Fibroblast of skin of scalp (primary cell): ENCODE measurements around the gene IL4R.
A peak's percentile ranks its signal among the peaks of the same experiment; 100 is the strongest.

Experiments
- DNase-seq: peaks from one replicate; pipeline ENCODE4 v3.0.0-alpha.2; 2013

The IL4R gene

DNA sequence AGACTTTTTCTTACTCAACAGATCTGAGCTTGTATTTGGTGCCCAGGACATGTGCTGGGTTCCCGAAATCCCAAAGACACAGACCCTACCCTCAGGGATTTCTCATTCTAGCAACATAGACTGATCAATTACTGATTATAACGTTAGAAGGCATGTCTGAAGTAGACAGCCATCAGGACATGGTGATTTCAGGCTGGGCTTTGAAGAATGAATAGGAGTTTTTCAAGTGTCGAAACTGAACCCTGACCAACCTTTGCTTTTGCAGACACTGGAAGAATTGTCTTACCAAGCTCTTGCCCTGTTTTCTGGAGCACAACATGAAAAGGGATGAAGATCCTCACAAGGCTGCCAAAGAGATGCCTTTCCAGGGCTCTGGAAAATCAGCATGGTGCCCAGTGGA is 48.2 kb downstream of the IL4R start:
- DNase-seq, result no peak

DNA sequence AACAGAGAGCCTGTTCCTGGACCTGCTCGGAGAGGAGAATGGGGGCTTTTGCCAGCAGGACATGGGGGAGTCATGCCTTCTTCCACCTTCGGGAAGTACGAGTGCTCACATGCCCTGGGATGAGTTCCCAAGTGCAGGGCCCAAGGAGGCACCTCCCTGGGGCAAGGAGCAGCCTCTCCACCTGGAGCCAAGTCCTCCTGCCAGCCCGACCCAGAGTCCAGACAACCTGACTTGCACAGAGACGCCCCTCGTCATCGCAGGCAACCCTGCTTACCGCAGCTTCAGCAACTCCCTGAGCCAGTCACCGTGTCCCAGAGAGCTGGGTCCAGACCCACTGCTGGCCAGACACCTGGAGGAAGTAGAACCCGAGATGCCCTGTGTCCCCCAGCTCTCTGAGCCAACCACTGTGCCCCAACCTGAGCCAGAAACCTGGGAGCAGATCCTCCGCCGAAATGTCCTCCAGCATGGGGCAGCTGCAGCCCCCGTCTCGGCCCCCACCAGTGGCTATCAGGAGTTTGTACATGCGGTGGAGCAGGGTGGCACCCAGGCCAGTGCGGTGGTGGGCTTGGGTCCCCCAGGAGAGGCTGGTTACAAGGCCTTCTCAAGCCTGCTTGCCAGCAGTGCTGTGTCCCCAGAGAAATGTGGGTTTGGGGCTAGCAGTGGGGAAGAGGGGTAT is 48.9 kb downstream of the IL4R start:
- DNase-seq, result no peak

DNA sequence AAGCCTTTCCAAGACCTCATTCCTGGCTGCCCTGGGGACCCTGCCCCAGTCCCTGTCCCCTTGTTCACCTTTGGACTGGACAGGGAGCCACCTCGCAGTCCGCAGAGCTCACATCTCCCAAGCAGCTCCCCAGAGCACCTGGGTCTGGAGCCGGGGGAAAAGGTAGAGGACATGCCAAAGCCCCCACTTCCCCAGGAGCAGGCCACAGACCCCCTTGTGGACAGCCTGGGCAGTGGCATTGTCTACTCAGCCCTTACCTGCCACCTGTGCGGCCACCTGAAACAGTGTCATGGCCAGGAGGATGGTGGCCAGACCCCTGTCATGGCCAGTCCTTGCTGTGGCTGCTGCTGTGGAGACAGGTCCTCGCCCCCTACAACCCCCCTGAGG is 49.5 kb downstream of the IL4R start:
- no peak for DNase-seq

DNA sequence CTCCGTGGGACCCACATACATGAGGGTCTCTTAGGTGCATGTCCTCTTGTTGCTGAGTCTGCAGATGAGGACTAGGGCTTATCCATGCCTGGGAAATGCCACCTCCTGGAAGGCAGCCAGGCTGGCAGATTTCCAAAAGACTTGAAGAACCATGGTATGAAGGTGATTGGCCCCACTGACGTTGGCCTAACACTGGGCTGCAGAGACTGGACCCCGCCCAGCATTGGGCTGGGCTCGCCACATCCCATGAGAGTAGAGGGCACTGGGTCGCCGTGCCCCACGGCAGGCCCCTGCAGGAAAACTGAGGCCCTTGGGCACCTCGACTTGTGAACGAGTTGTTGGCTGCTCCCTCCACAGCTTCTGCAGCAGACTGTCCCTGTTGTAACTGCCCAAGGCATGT is 50.0 kb downstream of the IL4R start:
- no peak for DNase-seq

DNA sequence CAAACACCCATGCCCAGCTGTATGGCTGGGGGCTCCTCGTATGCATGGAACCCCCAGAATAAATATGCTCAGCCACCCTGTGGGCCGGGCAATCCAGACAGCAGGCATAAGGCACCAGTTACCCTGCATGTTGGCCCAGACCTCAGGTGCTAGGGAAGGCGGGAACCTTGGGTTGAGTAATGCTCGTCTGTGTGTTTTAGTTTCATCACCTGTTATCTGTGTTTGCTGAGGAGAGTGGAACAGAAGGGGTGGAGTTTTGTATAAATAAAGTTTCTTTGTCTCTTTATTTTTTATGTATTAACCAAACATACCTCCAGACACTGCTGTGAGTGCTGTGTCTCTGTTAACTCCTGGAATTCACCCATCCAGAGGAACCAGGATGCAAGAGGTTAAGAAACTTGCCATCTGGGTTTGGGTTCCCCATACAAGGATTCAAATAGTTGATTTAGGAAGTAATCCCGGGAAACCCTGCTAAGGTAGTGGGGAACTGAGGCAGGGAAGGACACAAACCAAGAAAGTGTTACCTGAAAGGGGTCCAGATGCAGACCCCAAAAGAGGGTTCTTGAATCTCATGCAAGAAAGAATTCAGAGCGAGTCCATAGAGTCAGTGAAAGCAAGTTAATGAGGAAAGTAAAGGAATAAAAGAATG is 50.8 kb downstream of the IL4R start:
- DNase-seq, result no peak

DNA sequence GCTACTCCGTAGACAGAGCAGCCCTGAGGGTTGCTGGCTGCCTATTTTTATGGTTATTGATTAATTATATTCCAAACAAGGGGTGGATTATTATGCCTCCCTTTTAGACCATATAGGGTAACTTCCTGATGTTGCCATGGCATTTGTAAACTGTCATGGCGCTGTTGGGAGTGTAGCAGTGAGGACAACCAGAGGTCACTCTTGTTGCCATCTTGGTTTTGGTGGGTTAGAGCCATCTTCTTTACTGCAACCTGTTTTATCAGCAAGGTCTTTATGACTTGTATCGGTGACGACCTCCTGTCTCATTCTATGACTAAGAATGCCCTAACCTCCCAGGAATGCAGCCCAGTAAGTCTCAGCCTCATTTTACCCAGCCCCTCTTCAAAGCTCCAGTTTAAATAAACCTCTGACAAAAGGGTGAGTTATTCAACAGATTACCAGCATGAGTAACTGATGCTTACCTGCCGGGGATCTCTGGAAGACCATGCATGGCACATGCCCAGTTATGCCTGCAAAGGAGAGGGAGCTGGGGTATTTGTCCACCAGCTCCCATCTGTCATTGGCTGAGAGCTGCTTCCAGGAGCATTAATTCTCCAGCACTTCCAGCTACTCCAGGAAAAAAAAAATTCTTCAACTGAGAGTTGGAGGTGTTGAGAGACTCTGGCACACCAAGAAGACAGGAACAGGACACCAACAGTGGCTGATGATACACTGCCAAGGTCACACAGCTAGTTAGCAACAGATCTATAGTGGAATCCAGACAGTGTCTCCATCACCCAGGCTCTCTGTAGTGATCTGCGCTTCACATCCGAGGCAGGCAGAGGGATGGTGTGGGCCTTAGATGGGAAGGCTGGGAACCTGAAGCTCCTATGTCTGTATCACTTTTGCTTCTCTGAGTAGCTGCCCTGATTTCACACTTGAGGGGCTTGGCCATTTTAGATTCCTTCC is 51.6 kb downstream of the IL4R start:
- peak; percentile 32 for DNase-seq

DNA sequence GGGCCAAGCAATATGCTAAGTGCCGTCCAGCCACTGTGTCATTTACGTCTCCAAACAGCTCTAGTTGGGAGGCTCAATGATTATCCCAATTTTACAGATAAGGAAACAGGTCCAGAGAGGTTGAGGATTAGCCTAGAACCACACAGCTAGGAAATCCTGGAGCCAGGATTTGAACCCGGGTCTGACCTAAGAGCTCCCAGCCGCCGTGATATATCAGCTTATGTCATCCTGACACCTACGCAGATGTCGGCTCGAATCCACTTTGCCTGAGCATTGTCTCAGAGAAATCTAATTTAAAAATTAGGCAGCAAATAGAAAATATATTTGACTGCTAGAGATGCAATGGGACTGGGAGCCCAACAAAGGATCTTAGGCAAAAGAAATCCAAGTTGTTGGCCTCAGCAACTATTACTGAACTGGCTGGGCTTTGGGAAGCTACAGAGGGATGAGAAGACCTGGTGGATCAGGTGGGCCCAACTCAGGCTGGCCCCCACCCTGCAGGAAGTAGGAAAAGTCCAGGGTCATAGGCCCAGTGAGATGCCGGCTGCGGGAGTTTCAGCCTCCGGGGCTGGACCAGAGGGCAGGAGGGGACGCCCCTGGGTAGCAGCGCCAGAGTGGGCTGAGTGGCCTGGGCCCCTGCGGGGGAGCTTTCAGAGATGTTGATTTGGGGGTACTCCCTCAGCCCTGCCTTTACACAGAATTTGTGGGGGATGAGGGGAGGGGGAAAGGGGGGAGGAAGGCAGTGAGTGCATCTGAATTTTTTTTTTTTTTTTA is 53.1 kb downstream of the IL4R start:
- DNase-seq, result no peak

DNA sequence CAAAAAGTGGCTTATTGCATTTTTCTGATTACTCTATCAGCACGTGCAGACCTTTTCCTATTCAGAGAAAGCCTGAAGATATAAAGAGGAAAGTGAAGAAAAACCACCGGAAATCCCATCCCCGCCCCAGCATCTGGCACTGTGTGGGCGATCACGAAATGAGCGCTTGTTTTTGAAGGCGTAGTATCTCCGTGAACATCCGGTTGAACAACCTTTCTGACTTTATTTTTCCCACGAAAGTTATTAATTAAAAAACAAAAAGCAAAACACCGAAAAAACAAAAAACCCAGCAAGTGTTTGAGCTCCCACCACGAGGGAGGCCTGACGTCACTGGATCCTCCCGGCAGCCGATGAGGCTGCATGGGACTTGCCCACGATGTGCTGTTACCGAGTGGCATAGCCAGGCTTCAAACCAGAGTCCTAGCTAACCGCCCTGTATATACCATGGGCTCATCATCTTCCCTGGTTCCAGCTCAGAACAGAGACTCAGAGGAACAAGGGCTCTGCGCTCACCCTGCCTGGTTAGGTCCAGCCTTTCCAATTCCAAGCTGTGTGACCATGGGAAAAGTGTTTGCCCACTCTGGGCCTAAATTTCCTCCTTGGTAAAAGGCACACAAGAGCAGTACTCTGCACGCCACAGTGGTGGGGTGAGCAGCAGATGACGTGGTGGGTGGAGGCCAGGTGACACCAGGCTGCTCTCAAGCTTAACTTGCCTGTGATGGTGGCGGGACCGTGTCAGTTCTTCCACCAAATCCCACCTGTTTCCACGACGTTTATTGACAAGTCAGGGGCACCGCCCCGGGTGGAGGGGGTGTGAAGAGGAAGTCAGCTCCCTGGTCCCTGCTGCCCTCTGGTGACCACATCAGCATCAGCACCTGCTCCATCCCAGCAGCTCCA is 53.9 kb downstream of the IL4R start:
- DNase-seq, result peak; percentile 74

DNA sequence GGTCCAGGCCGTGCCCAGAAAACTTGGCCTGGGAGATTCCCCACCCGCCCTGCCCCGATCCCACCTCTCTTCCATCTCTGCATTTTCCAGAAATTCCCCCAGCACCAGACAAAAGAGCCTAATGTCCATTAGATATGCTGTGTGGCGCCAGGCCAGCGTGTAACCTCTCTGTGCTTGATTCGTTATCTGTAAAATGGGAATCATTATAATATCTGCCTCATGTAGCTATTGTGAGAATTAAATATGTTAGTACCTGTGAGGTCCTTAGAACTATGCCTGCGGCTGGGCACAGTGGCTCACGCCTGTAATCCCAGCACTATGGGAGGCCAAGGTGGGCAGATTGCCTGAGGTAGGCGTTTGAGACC is 54.6 kb downstream of the IL4R start:
- DNase-seq, result no peak

DNA sequence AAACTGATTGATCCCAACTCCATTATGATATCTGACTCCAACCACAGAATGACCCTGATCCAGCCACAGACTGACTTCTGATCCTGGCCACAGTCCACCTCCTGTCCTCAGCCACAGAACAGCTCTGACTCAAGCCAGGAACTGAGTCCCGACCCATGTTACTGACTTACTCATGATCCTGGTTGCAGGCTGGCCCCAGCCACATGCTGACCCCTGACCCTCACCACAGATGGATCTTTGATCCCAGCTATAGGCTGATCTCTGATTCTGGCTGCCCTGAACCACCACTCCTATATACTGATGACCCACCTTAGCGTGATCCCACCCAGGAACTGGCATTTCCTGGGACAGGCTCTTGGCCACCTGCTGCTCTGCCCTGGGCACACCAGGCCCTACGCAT is 56.0 kb downstream of the IL4R start:
- DNase-seq, result no peak

DNA sequence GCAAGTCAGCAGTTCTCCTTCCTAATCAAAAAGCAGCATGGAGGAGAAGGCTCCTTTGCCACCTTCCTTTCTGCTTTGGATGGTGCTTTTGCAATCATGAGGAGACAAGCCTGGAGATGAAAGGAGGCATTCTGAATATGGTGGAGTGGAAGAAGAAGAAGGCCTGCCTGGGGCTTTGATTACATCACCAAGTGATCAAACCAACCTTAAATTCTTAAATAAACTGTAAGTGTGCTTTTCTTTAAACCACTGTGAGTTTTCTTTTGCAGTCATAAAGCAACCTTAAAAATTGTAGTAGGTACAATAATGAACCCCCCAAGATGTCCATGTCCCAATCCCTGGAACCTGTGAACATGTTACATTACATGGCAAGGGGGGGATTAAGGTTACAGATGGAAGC is 56.5 kb downstream of the IL4R start:
- no peak for DNase-seq

DNA sequence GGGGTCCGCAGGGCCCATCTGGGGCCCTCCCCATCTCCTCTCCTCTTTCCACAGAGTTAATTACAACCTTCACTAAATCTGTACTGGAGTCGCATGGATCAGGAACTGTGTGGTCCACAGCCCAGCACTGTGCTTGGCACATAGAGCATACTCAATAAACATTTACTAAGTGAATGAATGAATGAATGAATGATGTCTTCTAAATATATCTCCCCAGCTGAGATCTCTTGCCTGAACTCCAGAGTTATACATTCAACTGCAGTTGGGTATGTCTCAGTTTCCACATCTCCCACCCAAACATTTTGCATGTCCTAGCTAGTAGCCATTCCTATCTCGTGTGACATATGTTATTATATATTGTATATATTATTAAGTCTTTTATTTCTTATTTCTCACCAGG is 59.5 kb downstream of the IL4R start:
- DNase-seq, result no peak

DNA sequence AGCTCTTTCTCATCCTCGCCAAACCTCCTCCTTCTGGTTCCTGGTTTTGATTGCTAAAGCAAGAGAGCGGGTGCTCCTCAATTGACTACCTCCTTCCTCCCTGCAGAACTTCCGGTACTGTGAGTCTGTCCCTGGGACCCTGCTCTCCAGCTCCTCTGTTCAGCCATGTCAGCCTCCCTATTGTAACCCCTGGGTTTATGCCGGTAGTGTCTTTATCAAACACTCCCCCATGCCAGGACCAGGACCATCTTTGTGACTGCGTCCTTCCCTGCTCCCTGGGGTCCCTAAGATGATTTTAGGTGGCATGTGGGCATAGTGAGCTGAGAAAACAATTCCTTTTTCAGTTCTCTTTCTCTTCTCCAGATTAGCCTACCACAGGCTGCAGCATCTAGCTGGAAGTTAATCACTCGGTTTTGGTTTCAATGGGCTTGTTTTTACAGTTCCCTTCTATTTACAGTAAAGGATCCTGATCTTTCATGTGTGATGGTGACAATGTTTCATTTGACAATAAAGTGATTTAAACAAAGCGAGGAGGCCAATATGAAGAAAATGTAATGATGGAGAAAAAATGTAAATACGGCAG is 60.5 kb downstream of the IL4R start:
- no peak for DNase-seq

DNA sequence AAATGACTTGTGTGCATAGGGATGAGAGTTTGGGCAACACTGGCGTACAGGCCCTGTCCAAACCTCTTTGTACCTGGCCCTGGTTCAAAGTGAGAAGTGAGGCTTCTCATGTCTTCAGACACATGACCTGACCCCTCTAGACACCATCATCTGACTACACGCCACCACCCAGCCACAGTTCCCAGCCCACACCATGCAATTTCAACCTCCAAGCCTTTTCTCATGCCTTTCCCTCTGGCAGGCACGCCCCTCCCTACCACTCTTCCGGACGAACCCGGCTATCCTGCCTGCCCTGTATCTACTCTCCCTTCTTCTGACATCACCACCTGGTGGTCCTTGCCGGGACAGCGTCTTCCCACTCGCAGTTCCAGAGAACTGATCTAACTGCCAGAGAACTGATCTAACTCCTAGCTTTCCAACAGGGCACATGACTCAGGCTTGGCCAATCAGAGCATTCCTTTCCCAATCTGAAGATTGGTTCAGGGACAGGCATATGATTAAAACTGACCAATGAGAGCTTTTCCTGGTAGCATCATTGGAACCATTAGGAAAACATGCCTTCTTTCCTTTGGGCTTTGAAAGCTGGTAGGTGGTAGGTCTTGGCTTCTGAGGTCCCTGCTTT is 61.1 kb downstream of the IL4R start:
- peak; percentile 79 for DNase-seq

DNA sequence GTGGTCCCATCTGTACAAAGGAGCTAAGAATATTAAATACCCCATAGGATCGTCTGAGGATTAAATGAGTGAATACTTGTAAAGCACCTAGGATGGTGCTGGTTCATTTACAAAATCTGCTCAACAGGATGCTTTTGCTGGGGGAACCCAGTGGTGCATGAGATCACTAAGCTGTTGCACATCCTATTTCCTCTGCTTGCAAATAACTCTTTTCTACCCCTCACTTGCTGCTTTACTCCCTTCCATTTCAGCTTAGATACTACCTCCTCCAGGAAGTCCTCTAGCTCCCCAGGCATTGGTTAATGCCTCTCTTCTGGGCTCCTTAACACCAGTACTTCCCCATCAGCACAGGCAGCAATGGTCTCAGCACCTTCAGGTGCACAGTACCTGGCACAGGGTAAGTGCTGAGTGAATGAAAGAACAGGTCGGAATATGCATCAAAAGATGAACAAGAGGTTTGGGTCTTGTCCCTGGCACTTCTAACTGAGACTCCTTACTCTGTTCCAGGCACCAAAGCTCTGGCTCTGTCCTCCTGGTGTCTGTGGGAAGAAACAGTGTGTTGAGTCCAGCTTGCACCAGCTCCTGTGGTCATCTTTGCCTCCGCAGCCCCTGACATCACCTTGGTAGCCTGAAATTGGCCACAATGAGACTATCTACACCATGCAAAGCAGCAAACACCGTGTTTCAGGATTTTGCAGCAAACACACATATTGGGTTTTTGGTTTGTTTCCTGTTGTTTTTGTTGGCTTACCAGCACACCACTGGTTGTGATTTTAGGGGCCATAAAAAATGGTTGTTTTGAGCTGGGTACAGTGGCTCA is 64.1 kb downstream of the IL4R start:
- no peak for DNase-seq

DNA sequence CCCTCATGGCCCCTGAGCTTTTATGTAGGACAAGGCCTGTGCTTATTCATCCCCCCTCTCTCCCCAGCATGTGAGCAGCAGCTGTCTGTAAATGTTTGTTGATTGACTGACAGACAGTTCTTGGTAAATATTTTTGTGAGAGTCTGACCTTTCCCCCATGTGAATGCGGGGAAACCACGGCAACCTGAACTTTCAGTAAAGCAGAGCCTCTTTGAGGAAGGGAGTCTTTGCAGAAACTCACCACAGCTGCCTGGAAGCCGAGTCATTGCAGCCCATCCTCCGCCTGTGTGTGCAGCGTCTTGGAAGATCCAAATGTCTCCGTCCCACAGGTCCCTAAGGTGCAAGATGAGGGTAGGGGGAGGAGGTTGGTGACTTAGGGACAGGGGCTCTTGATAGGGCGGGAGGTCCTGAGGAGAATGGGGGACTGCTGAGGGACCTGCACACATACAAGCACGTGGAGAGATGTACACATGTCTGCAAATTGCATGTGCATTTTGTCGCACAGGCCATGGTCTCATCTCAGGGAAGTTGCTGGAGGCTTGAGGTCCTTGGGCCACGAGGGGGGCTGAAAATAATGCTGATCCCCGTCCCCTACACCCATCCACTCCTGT is 65.2 kb downstream of the IL4R start:
- no peak for DNase-seq

DNA sequence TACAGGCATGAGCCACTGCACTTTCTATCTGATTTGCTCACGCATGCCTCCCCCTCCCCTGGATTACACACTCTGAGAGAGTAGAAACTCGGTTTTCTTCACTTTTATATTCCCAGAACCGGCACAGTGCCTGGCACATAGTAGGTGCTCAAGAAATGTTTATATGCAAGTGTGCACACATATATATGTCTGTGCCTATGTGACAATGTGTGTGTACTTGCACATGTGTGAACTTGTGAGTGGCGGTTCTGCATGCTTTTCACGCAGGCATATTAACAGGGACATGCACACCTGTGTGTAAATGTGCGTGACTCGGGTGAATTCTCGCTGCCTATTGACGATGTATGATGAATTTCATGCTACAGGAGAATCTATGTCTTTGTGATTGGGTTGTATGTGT is 66.1 kb downstream of the IL4R start:
- DNase-seq, result no peak

DNA sequence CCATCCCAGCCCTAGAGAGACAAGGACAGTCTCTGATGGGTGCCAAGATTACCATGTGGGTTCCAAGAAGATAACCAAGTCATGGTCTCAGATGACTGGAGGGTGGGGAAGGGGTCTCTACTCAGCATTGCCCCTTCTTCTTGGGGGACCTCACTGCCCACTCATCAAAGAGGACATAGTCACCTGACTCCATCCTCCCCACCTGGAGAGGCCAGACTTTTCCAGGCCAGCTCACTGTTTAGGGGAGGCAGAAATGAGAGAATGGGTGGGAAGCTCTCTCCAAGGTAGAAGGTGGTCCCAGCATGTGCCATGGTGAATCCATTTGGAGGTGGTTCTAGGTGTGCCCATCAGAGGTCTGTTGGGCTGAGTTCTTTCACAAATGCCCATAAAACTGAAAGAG is 67.5 kb downstream of the IL4R start:
- DNase-seq, result no peak
